ENCODE measurements around the gene SMARCD1. TPM values are rescaled to one million over a fixed set of nuclear protein-coding genes. Genes with fewer than 3 reads are reported as not detected.

The SMARCD1 gene
- total RNA-seq, 1 experiment from 2014 or later: 84.9 TPM

GRCh38 chr12:50086148-50086547, 1.0 kb downstream of the SMARCD1 start:
- Histone ChIP-seq H3K4me1 (ENCODE audit: control insufficient read depth, insufficient read depth, low read length) (peaks cover 6% of the 10 kb centered on the region; the same call in 1 of the 2 replicates), H3K36me3 (ENCODE audit: control insufficient read depth, insufficient read depth, low read length) (peaks cover 14% of the 10 kb centered on the region), H3K4me3 (ENCODE audit: low read depth in 2 of 2, low read length in 2 of 2) (peak overlapping the region; percentile 80 to 88), H3K27me3 (ENCODE audit: control insufficient read depth, insufficient read depth, low read length) (no peaks in the 10 kb centered on the region), H3K27ac (ENCODE audit: low read length) (peak overlapping the region; percentile 83), H3K9me3 (ENCODE audit: control insufficient read depth, insufficient read depth, low read depth, low read length) (no peaks in the 10 kb centered on the region)
- POLR2A ChIA-PET: no interaction called here
- BruUV-seq (replicated peaks): no TSS peak
- no peak for ATAC-seq
- intact Hi-C loops (cut with micrococcal nuclease; ENCODE audit: unreplicated experiment): loop anchor here (10.0 kb wide), 1 partner anchor 229 kb away; no protein-coding TSS in a partner anchor
- no peak for TF ChIP-seq POLR2AphosphoS5 (IDR thresholded peaks at IDR 0.05; ENCODE audit: low read depth, low read length)
- TF ChIP-seq, protein P1, sequence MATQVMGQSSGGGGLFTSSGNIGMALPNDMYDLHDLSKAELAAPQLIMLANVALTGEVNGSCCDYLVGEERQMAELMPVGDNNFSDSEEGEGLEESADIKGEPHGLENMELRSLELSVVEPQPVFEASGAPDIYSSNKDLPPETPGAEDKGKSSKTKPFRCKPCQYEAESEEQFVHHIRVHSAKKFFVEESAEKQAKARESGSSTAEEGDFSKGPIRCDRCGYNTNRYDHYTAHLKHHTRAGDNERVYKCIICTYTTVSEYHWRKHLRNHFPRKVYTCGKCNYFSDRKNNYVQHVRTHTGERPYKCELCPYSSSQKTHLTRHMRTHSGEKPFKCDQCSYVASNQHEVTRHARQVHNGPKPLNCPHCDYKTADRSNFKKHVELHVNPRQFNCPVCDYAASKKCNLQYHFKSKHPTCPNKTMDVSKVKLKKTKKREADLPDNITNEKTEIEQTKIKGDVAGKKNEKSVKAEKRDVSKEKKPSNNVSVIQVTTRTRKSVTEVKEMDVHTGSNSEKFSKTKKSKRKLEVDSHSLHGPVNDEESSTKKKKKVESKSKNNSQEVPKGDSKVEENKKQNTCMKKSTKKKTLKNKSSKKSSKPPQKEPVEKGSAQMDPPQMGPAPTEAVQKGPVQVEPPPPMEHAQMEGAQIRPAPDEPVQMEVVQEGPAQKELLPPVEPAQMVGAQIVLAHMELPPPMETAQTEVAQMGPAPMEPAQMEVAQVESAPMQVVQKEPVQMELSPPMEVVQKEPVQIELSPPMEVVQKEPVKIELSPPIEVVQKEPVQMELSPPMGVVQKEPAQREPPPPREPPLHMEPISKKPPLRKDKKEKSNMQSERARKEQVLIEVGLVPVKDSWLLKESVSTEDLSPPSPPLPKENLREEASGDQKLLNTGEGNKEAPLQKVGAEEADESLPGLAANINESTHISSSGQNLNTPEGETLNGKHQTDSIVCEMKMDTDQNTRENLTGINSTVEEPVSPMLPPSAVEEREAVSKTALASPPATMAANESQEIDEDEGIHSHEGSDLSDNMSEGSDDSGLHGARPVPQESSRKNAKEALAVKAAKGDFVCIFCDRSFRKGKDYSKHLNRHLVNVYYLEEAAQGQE (IDR thresholded peaks at IDR 0.05; ENCODE audit: insufficient read depth in 1 of 2, low read depth in 2 of 2, low read length in 1 of 2): no peak
- no peak for TF ChIP-seq TCF7L2 (IDR thresholded peaks at IDR 0.05; ENCODE audit: low read depth, low read length)
- no peak for TF ChIP-seq CTCF (IDR thresholded peaks at IDR 0.05)
- TF ChIP-seq SIN3A (IDR thresholded peaks at IDR 0.05; ENCODE audit: borderline replicate concordance, insufficient read depth, low read depth, low read length): no peak
- CTCF ChIA-PET: interaction anchor here (0.6 to 2.6 kb wide), 3 partner anchors 16 to 106 kb away, joined by 4 to 9 read pairs (median 5); partner anchors contain the start of gene COX14
- in situ Hi-C loops (cut with HindIII; ENCODE audit: low pct_unique_long_range_greater_than_20kb, low sequenced_read_pairs): no loop called here
- no peak for DNase-seq (ENCODE audit: low read depth, low spot score)

DNA sequence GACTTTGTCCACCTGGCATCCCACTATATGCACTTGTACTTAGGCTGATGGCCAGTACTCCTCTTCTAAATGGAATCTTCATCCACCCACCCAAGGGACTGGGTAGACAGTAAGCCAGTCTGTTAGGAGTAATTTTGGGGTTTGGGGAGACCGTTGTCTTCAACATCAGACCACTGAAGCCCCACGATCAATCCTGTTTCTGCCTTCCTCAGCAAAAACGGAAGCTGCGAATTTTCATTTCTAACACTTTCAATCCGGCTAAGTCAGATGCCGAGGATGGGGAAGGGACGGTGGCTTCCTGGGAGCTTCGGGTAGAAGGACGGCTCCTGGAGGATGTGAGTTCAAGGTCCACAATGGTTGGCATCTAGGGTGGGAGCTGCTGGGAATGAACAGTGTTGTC, 2.0 kb downstream of the SMARCD1 start:
- Histone ChIP-seq H3K27me3 (ENCODE audit: control insufficient read depth, insufficient read depth, low read length) (no peaks in the 10 kb centered on the region), H3K9me3 (ENCODE audit: control insufficient read depth, insufficient read depth, low read depth, low read length) (no peaks in the 10 kb centered on the region), H3K27ac (ENCODE audit: low read length) (no peak overlapping the region), H3K36me3 (ENCODE audit: control insufficient read depth, insufficient read depth, low read length) (peaks cover 18% of the 10 kb centered on the region), H3K4me1 (ENCODE audit: control insufficient read depth, insufficient read depth, low read length) (peaks cover 6% of the 10 kb centered on the region; the same call in 1 of the 2 replicates), H3K4me3 (ENCODE audit: low read depth in 2 of 2, low read length in 2 of 2) (no peak overlapping the region)
- ATAC-seq (no peak), DNase-seq (ENCODE audit: low read depth, low spot score) (no peak)
- no TSS peak for BruUV-seq (replicated peaks)
- ChIA-PET CTCF (interaction anchor here (1.1 kb wide), 1 partner anchor 25 kb away, joined by 3 read pairs; the partner anchor contains the start of gene COX14), POLR2A (no interaction called here)
- intact Hi-C loops (cut with micrococcal nuclease; ENCODE audit: unreplicated experiment) (loop anchor here (10.0 kb wide), 1 partner anchor 228 kb away; no protein-coding TSS in a partner anchor), in situ Hi-C loops (cut with HindIII; ENCODE audit: low pct_unique_long_range_greater_than_20kb, low sequenced_read_pairs) (no loop called here)
- TF ChIP-seq, protein P1 (IDR thresholded peaks at IDR 0.05; ENCODE audit: insufficient read depth in 1 of 2, low read depth in 2 of 2, low read length in 1 of 2): no peak
- no peak for TF ChIP-seq TCF7L2 (IDR thresholded peaks at IDR 0.05; ENCODE audit: low read depth, low read length)
- TF ChIP-seq CTCF (IDR thresholded peaks at IDR 0.05): no peak
- no peak for TF ChIP-seq SIN3A (IDR thresholded peaks at IDR 0.05; ENCODE audit: borderline replicate concordance, insufficient read depth, low read depth, low read length)
- no peak for TF ChIP-seq POLR2AphosphoS5 (IDR thresholded peaks at IDR 0.05; ENCODE audit: low read depth, low read length)

All from Panc1 (cell line).